Breast epithelium (tissue), 4 donors: ENCODE results near the gene ZDHHC21. TPM values are rescaled to one million over a fixed set of nuclear protein-coding genes. Genes with fewer than 3 reads are reported as not detected.
"Not testable (repeated sequence)": the region's sequence is repeated elsewhere in the genome, so short reads cannot be mapped to it uniquely, and the experiment has no call there.

ENCODE experiments used
- DNase-seq, 2 donors: peaks; one replicate each; pipeline ENCODE4 v3.0.0-alpha.2; 2019; ENCODE audit warnings: low spot score in 2 of 2
- H3K27ac ChIP-seq, 2 donors: fragments of 200-600 bp; sonication (generic) in 1 of 2; one replicate each; pipeline ENCODE4 v1.5.1; 2016 to 2019; ENCODE audit warnings: mild to moderate bottlenecking in 1 of 2
- H3K27me3 ChIP-seq, 2 donors: fragments of 200-600 bp; sonication (generic) in 1 of 2; one replicate each; pipeline versions ENCODE4 v1.5.1 to v1.6.0; 2017 to 2019; ENCODE audit warnings: control low read depth in 1 of 2, mild to moderate bottlenecking in 1 of 2
- H3K36me3 ChIP-seq: fragments of 200-600 bp; one replicate; pipeline ENCODE4 v1.5.1; 2019
- H3K4me1 ChIP-seq, 2 donors: fragments of 200-600 bp; sonication (generic); one replicate each; pipeline ENCODE4 v1.5.1; 2016 to 2019; ENCODE audit warnings: control low read depth in 1 of 2
- H3K4me3 ChIP-seq, 3 donors: fragments of 200-600 bp; sonication (generic); 1 replicate in 2 of 3; 2 replicates in 1 of 3; pipeline ENCODE4 v1.5.1; 2016 to 2019; ENCODE audit warnings: mild to moderate bottlenecking in 3 of 3, moderate library complexity in 2 of 3
- H3K9me3 ChIP-seq, 2 donors: fragments of 200-600 bp; sonication (generic) in 1 of 2; one replicate each; pipeline ENCODE4 v1.5.1; 2016 to 2019; ENCODE audit warnings: control low read depth in 1 of 2
- POLR2A ChIP-seq: fragments of 450-650 bp; IDR thresholded peaks from one replicate; pipeline ENCODE4 v1.6.1; 2016; ENCODE audit warnings: antibody characterized with exemption, mild to moderate bottlenecking, moderate library complexity
- POLR2AphosphoS5 ChIP-seq, 3 donors: sonication (generic); formaldehyde crosslinking; IDR thresholded peaks; one replicate each; pipeline ENCODE4 v1.6.1; 2017; ENCODE audit warnings: antibody characterized with exemption in 3 of 3
- intact Hi-C: fragments of 100-400 bp; cut with DNase I; formaldehyde crosslinking; loops from one replicate; pipeline ENCODE4 v1.15.1; 2023; ENCODE audit warnings: low total_unique reads
- total RNA-seq, 3 donors: library from RNA; depleted of rRNA; stranded (reverse); fragments of >200 nt; gene quantifications; one replicate each; pipeline ENCODE4 v1.1.0, GENCODE V29; 2016
- TF ChIP-seq, protein P1 (sequence below), 3 donors: fragments of 450-650 bp; IDR thresholded peaks; one replicate each; pipeline ENCODE4 v1.5.1; 2016 to 2017; ENCODE audit warnings: antibody characterized with exemption in 3 of 3, mild to moderate bottlenecking in 3 of 3, moderate library complexity in 3 of 3

Gene ZDHHC21
- total RNA-seq, 3 donors from 2014 or later: 11.2 to 29.1 (median 11.5) TPM

DNA sequence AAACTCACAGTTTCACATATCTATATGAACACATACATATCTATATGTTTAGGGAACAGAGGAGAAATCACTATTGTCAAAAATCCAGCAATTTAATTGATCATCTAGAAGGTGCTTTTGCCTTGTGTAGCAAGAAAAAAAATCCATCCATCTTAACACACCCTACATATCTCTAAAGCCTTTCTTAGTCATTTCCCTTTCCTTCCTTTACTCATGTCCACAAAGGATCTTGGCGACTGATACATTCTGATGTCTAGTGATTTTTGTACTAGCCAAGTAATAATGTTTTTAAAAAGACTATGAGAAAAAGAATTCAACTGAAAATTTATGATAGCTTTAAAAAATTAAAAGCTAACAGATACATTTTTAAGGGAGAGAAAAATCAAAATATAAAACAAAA lies 22.5 kb downstream of the ZDHHC21 start:
- Histone ChIP-seq H3K4me1 (no peaks in the 10 kb centered on the region), H3K9me3 (no peaks in the 10 kb centered on the region), H3K27ac (no peak overlapping the region), H3K36me3 (no peaks in the 10 kb centered on the region), H3K4me3 (no peak overlapping the region), H3K27me3 (no peaks in the 10 kb centered on the region)
- DNase-seq: no peak
- intact Hi-C loops: no loop called here
- TF ChIP-seq, protein P1, sequence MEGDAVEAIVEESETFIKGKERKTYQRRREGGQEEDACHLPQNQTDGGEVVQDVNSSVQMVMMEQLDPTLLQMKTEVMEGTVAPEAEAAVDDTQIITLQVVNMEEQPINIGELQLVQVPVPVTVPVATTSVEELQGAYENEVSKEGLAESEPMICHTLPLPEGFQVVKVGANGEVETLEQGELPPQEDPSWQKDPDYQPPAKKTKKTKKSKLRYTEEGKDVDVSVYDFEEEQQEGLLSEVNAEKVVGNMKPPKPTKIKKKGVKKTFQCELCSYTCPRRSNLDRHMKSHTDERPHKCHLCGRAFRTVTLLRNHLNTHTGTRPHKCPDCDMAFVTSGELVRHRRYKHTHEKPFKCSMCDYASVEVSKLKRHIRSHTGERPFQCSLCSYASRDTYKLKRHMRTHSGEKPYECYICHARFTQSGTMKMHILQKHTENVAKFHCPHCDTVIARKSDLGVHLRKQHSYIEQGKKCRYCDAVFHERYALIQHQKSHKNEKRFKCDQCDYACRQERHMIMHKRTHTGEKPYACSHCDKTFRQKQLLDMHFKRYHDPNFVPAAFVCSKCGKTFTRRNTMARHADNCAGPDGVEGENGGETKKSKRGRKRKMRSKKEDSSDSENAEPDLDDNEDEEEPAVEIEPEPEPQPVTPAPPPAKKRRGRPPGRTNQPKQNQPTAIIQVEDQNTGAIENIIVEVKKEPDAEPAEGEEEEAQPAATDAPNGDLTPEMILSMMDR (IDR thresholded peaks at IDR 0.05): no peak
- TF ChIP-seq POLR2AphosphoS5 (IDR thresholded peaks at IDR 0.05) (no peak), POLR2A (no peak)

DNA sequence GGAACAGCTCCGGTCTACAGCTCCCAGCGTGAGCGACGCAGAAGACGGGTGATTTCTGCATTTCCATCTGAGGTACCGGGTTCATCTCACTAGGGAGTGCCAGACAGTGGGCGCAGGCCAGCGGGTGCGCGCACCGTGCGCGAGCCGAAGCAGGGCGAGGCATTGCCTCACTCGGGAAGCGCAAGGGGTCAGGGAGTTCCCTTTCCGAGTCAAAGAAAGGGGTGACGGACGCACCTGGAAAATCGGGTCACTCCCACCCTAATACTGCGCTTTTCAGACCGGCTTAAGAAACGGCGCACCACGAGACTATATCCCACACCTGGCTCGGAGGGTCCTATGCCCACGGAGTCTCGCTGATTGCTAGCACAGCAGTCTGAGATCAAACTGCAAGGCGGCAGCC lies 29.2 kb downstream of the ZDHHC21 start:
- H3K9me3 ChIP-seq, H3K27ac ChIP-seq, H3K4me3 ChIP-seq, H3K36me3 ChIP-seq, DNase-seq, H3K27me3 ChIP-seq, intact Hi-C loops, H3K4me1 ChIP-seq: not testable (repeated sequence)

DNA sequence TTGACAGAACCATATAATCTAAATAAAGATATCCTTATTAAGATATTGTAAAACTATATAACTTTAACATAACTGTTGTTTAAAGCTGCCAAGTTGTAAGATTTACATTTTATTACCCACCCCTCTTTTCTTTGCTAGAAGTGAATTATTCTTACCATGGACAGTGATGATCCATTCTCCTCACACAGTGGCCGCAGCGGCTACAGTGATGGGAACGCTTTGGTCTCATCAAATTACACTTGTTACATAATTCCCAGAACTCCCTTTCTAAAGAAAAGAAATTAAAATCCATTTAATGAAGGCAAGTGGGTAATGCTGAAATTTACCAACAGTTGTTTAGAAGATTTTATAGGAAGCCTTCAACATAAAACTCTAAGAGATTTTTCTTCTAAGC lies 31.2 kb downstream of the ZDHHC21 start:
- H3K36me3 ChIP-seq: peaks cover 5% of the 10 kb centered on the region
- no peak for DNase-seq
- H3K9me3 ChIP-seq: no peaks in the 10 kb centered on the region
- H3K4me1 ChIP-seq: no peaks in the 10 kb centered on the region
- H3K27ac ChIP-seq: no peak overlapping the region
- TF ChIP-seq, protein P1 (IDR thresholded peaks at IDR 0.05): no peak
- no peak for TF ChIP-seq POLR2A
- TF ChIP-seq POLR2AphosphoS5 (IDR thresholded peaks at IDR 0.05): no peak
- H3K27me3 ChIP-seq: no peaks in the 10 kb centered on the region
- intact Hi-C loops: no loop called here
- no peak overlapping the region for H3K4me3 ChIP-seq

DNA sequence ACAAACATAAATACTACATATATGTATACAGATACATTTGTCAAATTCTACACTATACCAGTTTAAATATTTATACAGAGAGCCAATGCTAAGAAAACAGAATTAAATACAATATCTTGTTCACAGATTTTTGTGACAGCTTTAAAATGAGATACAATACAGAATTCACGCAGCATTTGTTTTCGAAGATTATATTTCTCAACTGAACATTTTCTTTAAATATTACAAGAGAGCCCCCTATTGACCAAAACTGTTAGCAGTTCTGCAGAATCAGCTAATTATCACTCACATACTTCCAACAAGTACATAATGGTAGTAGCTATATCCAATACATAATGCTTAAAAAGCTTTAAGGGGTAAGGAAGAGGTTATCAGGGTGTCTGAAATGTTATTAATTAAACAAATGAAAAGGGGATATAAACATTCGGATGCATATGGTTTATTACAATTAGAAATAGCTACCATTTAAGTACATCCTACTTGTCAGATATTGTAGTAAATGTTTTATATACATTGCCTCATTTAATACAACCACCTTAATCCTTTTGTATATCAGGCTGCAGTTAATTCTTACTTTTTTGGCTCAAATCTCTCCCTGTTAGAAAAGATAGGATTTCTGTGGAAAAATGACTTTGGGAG lies 31.7 kb downstream of the ZDHHC21 start:
- TF ChIP-seq POLR2A (no peak), POLR2AphosphoS5 (IDR thresholded peaks at IDR 0.05) (no peak)
- TF ChIP-seq, protein P1 (IDR thresholded peaks at IDR 0.05): peak in 1 of 3 donors; percentile 17
- no peak overlapping the region for H3K4me3 ChIP-seq
- H3K4me1 ChIP-seq: no peaks in the 10 kb centered on the region
- no peak overlapping the region for H3K27ac ChIP-seq
- H3K36me3 ChIP-seq: peaks cover 5% of the 10 kb centered on the region
- no peaks in the 10 kb centered on the region for H3K27me3 ChIP-seq
- no peaks in the 10 kb centered on the region for H3K9me3 ChIP-seq
- no peak for DNase-seq
- intact Hi-C loops: no loop called here

DNA sequence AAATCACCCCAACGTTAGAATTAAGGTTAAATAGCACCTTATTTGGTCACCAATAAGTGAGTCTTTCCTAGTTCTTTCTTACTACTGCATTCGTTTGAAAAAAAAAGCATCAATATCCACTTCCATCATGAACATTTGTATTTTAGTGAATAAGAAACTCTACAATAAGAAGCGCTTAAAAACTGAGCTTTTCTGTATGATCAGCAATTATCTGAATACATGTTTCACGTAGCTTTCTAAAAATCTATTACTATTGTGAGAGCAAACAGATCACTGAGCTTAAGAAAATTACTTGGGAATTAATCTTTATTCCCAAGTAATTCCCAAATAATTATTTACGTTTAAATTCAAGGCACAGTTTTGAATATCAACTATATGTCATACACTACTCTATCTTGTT lies 32.5 kb downstream of the ZDHHC21 start:
- intact Hi-C loops: no loop called here
- TF ChIP-seq POLR2AphosphoS5 (IDR thresholded peaks at IDR 0.05) (no peak), POLR2A (no peak)
- TF ChIP-seq, protein P1 (IDR thresholded peaks at IDR 0.05): no peak
- H3K27me3 ChIP-seq: no peaks in the 10 kb centered on the region

More for the DNA sequence above, 32.5 kb downstream of the ZDHHC21 start:
- peaks cover 0 to 3% of the 10 kb centered on the region in 2 donors for H3K9me3 ChIP-seq
- H3K36me3 ChIP-seq: peaks cover 5% of the 10 kb centered on the region
- H3K27ac ChIP-seq: no peak overlapping the region
- H3K4me1 ChIP-seq: no peaks in the 10 kb centered on the region
- H3K4me3 ChIP-seq: no peak overlapping the region
- DNase-seq: no peak
